Measurements from ENCODE around the gene DSCAML1. TPM values are rescaled to one million over a fixed set of nuclear protein-coding genes. Genes with fewer than 3 reads are reported as not detected.

The DSCAML1 gene
- total RNA-seq, 1 experiment from 2014 or later, result 0.90 TPM

GRCh38 chr11:117520201-117520600 lies 276.8 kb downstream of the DSCAML1 start:
- DNase-seq (ENCODE audit: low spot score) (no peak), ATAC-seq (no peak)
- Mint-ChIP-seq H3K9me3 (no peaks in the 10 kb centered on the region), H3K27me3 (ENCODE audit: low read depth) (no peaks in the 10 kb centered on the region), H3K4me3 (no peak overlapping the region), H3K27ac (no peak overlapping the region), H3K4me1 (peaks cover 10% of the 10 kb centered on the region), H3K36me3 (no peaks in the 10 kb centered on the region)
- CTCF ChIA-PET, result interaction anchor here (1.0 to 2.2 kb wide), 2 partner anchors 94 to 101 kb away, joined by 4 to 10 read pairs; no protein-coding TSS in a partner anchor
- POLR2A ChIA-PET, result no interaction called here
- TF ChIP-seq ZNF396 (CRISPR knock-in tag; IDR thresholded peaks at IDR 0.05; ENCODE audit: borderline replicate concordance), result no peak
- TF ChIP-seq MXD4 (CRISPR knock-in tag; IDR thresholded peaks at IDR 0.05; ENCODE audit: borderline replicate concordance), result no peak
- no peak for TF ChIP-seq STAT6 (CRISPR knock-in tag; conservative IDR thresholded peaks at IDR 0.05; ENCODE audit: low read depth)
- no peak for TF ChIP-seq USF1 (CRISPR knock-in tag; IDR thresholded peaks at IDR 0.05)
- no peak for TF ChIP-seq EMX1 (CRISPR knock-in tag; IDR thresholded peaks at IDR 0.05)
- no peak for TF ChIP-seq SMAD3 (CRISPR knock-in tag; IDR thresholded peaks at IDR 0.05; ENCODE audit: borderline replicate concordance)
- no peak for TF ChIP-seq RELA (CRISPR knock-in tag; IDR thresholded peaks at IDR 0.05; ENCODE audit: borderline replicate concordance)
- no peak for TF ChIP-seq MAX (CRISPR knock-in tag; IDR thresholded peaks at IDR 0.05)
- TF ChIP-seq ZNF512 (CRISPR knock-in tag; IDR thresholded peaks at IDR 0.05; ENCODE audit: borderline replicate concordance), result no peak

- Mint-ChIP-seq H3K4me1 (peaks cover 10% of the 10 kb centered on the region), H3K27me3 (ENCODE audit: low read depth) (no peaks in the 10 kb centered on the region), H3K4me3 (no peak overlapping the region), H3K27ac (no peak overlapping the region), H3K36me3 (no peaks in the 10 kb centered on the region), H3K9me3 (no peaks in the 10 kb centered on the region)
- ATAC-seq, result no peak
- no peak for DNase-seq (ENCODE audit: low spot score)
- POLR2A ChIA-PET, result no interaction called here
- CTCF ChIA-PET, result interaction anchor here (1.2 to 2.2 kb wide), 2 partner anchors 17 to 93 kb away, joined by 3 to 10 read pairs; no protein-coding TSS in a partner anchor
- TF ChIP-seq GABPB1 (CRISPR knock-in tag; IDR thresholded peaks at IDR 0.05) (peak; percentile 61; the same call in 1 of the 2 replicates), ZBTB21 (CRISPR knock-in tag; IDR thresholded peaks at IDR 0.05; ENCODE audit: borderline replicate concordance) (no peak)
Observed at GRCh38 chr11:117519590-117519989, 277.4 kb downstream of the DSCAML1 start.

GRCh38 chr11:117519170-117519569 lies 277.8 kb downstream of the DSCAML1 start:
- ATAC-seq (no peak; the same call in 1 of the 2 replicates), DNase-seq (ENCODE audit: low spot score) (no peak)
- ChIA-PET CTCF (interaction anchor here (0.8 to 2.2 kb wide), 3 partner anchors 16 to 93 kb away, joined by 3 to 10 read pairs (median 3); no protein-coding TSS in a partner anchor), POLR2A (no interaction called here)
- H3K4me1 Mint-ChIP-seq, result peaks cover 10% of the 10 kb centered on the region
- no peak overlapping the region for H3K27ac Mint-ChIP-seq
- H3K36me3 Mint-ChIP-seq, result no peaks in the 10 kb centered on the region
- no peak overlapping the region for H3K4me3 Mint-ChIP-seq
- no peaks in the 10 kb centered on the region for H3K9me3 Mint-ChIP-seq
- H3K27me3 Mint-ChIP-seq (ENCODE audit: low read depth), result no peaks in the 10 kb centered on the region
- TF ChIP-seq CDX4 (CRISPR knock-in tag; IDR thresholded peaks at IDR 0.05; ENCODE audit: borderline replicate concordance) (no peak), OVOL2 (CRISPR knock-in tag; IDR thresholded peaks at IDR 0.05; ENCODE audit: borderline replicate concordance) (no peak), ZNF121 (CRISPR knock-in tag; IDR thresholded peaks at IDR 0.05) (no peak), RELA (CRISPR knock-in tag; IDR thresholded peaks at IDR 0.05; ENCODE audit: borderline replicate concordance) (no peak), ETV6 (CRISPR knock-in tag; IDR thresholded peaks at IDR 0.05) (no peak), MAX (CRISPR knock-in tag; IDR thresholded peaks at IDR 0.05) (no peak), HMGA2 (CRISPR knock-in tag; IDR thresholded peaks at IDR 0.05) (no peak), ELF4 (CRISPR knock-in tag; IDR thresholded peaks at IDR 0.05; ENCODE audit: low read depth) (no peak), AR (CRISPR knock-in tag; IDR thresholded peaks at IDR 0.05) (no peak), E2F1 (CRISPR knock-in tag; IDR thresholded peaks at IDR 0.05) (no peak)
